ENCODE data around the gene SLC7A8. TPM values are rescaled to one million over a fixed set of nuclear protein-coding genes. Genes with fewer than 3 reads are reported as not detected.

SLC7A8 gene
- total and polyA plus RNA-seq, 10 of the 15 experiments (the other 5 are each of a cell fraction or from before 2014, with no cell fraction given) = 0.06 to 0.28 (median 0.21) TPM; not detected in 7

DNA sequence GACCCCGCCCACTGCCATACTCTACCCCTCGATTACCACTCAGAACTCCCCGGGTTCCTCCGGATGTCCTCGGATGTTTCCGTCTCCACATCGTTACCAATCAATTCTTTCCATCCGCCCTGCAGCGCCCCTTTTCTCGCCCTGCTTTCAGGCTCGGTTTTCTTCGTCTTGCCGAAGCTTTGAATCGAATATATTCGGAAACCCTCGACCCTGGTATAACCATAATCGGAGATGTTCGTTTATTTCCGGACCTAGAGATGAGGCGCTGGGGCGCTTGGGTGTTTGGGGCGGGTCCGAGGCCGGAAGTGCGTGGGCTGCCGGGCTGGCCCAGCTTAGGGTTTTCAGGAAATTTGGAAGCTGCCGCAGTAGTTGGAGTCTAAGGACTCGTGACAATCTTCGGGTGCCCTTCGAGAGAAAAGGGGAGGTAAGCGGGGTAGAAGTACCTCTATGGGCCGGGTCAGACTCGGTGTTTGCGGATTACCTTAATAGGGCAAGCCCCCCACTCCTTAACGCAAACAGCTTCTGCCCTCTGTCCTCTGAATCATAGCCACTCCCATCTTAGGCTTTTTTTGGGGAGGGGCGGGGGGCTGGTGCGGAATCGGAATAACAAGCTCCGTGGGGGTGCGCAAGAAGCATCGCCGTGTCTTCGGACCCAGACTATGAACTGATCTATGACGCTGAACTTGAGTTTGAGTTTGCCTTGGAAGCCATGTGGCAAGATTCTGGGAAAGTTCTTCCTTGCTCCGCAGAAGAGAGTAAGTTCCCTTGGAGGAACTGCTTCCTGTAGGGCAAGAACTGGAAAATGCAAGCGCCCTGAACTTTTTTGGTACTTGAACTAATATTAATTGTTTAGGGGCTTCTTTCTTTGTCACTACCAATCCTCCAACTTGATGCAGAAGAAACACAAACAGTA, 88.0 kb downstream of the SLC7A8 start, which contains the start of gene C14orf119 (continued):
- TF ChIP-seq, protein P1, sequence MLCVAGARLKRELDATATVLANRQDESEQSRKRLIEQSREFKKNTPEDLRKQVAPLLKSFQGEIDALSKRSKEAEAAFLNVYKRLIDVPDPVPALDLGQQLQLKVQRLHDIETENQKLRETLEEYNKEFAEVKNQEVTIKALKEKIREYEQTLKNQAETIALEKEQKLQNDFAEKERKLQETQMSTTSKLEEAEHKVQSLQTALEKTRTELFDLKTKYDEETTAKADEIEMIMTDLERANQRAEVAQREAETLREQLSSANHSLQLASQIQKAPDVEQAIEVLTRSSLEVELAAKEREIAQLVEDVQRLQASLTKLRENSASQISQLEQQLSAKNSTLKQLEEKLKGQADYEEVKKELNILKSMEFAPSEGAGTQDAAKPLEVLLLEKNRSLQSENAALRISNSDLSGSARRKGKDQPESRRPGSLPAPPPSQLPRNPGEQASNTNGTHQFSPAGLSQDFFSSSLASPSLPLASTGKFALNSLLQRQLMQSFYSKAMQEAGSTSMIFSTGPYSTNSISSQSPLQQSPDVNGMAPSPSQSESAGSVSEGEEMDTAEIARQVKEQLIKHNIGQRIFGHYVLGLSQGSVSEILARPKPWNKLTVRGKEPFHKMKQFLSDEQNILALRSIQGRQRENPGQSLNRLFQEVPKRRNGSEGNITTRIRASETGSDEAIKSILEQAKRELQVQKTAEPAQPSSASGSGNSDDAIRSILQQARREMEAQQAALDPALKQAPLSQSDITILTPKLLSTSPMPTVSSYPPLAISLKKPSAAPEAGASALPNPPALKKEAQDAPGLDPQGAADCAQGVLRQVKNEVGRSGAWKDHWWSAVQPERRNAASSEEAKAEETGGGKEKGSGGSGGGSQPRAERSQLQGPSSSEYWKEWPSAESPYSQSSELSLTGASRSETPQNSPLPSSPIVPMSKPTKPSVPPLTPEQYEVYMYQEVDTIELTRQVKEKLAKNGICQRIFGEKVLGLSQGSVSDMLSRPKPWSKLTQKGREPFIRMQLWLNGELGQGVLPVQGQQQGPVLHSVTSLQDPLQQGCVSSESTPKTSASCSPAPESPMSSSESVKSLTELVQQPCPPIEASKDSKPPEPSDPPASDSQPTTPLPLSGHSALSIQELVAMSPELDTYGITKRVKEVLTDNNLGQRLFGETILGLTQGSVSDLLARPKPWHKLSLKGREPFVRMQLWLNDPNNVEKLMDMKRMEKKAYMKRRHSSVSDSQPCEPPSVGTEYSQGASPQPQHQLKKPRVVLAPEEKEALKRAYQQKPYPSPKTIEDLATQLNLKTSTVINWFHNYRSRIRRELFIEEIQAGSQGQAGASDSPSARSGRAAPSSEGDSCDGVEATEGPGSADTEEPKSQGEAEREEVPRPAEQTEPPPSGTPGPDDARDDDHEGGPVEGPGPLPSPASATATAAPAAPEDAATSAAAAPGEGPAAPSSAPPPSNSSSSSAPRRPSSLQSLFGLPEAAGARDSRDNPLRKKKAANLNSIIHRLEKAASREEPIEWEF (IDR thresholded peaks at IDR 0.05; ENCODE audit: insufficient replicate concordance, low read depth, low read length) = no peak
- TF ChIP-seq BMI1 (IDR thresholded peaks at IDR 0.05; ENCODE audit: borderline replicate concordance) (no peak), EED (IDR thresholded peaks at IDR 0.05; ENCODE audit: low read depth) (peak; percentile 55; the same call in 1 of the 2 replicates), SIN3A (IDR thresholded peaks at IDR 0.05; ENCODE audit: low read depth, low read length) (peak; percentile 79; the same call in 1 of the 2 replicates), CBX5 (IDR thresholded peaks at IDR 0.05; ENCODE audit: low read depth) (no peak), FOXM1 (IDR thresholded peaks at IDR 0.05; ENCODE audit: low read depth, low read length) (no peak), TARDBP (IDR thresholded peaks at IDR 0.05; ENCODE audit: borderline replicate concordance) (no peak), CHD4 (IDR thresholded peaks at IDR 0.05) (no peak), ESRRA (IDR thresholded peaks at IDR 0.05; ENCODE audit: low read length) (no peak), HCFC1 (IDR thresholded peaks at IDR 0.05; ENCODE audit: low read length) (peak; percentile 42; the same call in 1 of the 2 replicates), STAT3 (IDR thresholded peaks at IDR 0.05; ENCODE audit: low read depth, low read length) (no peak), NR2C1 (IDR thresholded peaks at IDR 0.05) (peak; percentile 29; the same call in 1 of the 2 replicates), POLR2A (IDR thresholded peaks at IDR 0.05; ENCODE audit: low read depth, low read length) (peak; percentile 61; the same call in 1 of the 2 replicates), EP300 (IDR thresholded peaks at IDR 0.05; ENCODE audit: borderline replicate concordance in 1 of 2, control insufficient read depth in 1 of 2, low read depth in 2 of 2, low read length in 2 of 2) (no peak), ZNF217 (IDR thresholded peaks at IDR 0.05) (no peak)
- TF ChIP-seq, protein P2, sequence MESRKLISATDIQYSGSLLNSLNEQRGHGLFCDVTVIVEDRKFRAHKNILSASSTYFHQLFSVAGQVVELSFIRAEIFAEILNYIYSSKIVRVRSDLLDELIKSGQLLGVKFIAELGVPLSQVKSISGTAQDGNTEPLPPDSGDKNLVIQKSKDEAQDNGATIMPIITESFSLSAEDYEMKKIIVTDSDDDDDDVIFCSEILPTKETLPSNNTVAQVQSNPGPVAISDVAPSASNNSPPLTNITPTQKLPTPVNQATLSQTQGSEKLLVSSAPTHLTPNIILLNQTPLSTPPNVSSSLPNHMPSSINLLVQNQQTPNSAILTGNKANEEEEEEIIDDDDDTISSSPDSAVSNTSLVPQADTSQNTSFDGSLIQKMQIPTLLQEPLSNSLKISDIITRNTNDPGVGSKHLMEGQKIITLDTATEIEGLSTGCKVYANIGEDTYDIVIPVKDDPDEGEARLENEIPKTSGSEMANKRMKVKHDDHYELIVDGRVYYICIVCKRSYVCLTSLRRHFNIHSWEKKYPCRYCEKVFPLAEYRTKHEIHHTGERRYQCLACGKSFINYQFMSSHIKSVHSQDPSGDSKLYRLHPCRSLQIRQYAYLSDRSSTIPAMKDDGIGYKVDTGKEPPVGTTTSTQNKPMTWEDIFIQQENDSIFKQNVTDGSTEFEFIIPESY (IDR thresholded peaks at IDR 0.05) = no peak
- TF ChIP-seq, protein P3, sequence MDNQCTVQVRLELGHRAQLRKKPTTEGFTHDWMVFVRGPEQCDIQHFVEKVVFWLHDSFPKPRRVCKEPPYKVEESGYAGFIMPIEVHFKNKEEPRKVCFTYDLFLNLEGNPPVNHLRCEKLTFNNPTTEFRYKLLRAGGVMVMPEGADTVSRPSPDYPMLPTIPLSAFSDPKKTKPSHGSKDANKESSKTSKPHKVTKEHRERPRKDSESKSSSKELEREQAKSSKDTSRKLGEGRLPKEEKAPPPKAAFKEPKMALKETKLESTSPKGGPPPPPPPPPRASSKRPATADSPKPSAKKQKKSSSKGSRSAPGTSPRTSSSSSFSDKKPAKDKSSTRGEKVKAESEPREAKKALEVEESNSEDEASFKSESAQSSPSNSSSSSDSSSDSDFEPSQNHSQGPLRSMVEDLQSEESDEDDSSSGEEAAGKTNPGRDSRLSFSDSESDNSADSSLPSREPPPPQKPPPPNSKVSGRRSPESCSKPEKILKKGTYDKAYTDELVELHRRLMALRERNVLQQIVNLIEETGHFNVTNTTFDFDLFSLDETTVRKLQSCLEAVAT (IDR thresholded peaks at IDR 0.05) = no peak
- TF ChIP-seq, protein P4, sequence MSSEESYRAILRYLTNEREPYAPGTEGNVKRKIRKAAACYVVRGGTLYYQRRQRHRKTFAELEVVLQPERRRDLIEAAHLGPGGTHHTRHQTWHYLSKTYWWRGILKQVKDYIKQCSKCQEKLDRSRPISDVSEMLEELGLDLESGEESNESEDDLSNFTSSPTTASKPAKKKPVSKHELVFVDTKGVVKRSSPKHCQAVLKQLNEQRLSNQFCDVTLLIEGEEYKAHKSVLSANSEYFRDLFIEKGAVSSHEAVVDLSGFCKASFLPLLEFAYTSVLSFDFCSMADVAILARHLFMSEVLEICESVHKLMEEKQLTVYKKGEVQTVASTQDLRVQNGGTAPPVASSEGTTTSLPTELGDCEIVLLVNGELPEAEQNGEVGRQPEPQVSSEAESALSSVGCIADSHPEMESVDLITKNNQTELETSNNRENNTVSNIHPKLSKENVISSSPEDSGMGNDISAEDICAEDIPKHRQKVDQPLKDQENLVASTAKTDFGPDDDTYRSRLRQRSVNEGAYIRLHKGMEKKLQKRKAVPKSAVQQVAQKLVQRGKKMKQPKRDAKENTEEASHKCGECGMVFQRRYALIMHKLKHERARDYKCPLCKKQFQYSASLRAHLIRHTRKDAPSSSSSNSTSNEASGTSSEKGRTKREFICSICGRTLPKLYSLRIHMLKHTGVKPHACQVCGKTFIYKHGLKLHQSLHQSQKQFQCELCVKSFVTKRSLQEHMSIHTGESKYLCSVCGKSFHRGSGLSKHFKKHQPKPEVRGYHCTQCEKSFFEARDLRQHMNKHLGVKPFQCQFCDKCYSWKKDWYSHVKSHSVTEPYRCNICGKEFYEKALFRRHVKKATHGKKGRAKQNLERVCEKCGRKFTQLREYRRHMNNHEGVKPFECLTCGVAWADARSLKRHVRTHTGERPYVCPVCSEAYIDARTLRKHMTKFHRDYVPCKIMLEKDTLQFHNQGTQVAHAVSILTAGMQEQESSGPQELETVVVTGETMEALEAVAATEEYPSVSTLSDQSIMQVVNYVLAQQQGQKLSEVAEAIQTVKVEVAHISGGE (CRISPR knock-in tag; IDR thresholded peaks at IDR 0.05) = no peak

Measured in GM12878 (cell line).